ENCODE results near the gene WDR55. TPM values are rescaled to one million over a fixed set of nuclear protein-coding genes. Genes with fewer than 3 reads are reported as not detected.

Gene WDR55
- total and polyA plus RNA-seq, 2 of the 13 experiments (the other 11 are each of a cell fraction or from before 2014, with no cell fraction given): 17.7 to 18.2 TPM

DNA sequence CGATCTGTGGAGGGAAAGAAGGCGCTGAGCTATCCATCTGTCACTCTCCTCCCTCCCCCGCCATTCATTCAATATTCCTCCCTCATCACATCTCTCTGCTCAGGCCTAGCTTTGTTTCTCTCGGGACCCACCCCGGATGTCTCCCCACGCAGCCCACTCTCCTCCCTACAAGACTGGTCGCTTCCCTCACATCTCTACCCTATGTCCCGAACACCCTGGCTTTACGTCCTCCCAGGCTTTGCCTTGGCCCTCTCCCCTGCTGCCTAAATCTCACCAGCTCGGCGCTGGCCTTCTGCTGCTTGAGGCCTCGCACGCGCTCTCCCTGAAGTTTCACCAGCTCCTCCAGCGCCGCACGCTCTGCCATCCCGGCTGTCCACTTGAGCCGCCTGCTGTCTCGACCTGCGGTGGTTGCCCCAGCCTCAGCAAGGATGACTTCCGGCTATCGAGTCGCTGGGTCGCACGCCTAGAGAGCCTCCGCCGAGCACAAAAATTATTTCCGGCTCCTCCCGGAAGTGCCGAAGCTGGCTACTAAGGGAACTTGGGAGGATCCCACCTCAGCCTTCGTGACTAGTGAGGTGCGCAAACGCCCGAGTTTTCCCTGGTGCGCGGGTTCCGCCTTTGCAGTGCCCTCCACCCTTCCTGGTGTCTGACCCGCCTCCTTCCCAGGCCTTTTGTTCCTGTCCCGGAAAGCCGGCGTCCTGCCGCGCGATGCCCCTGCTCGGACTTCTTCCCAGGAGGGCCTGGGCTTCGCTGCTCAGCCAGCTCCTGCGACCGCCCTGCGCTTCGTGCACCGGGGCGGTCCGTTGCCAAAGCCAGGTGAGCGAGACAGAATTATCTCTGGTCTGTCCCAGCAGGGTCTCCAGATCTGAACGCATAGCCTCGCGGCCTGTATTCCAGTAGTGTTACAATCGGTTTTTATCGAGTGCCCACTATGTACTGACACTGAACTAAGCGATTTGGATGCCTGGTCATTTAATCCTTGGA lies 26.5 kb downstream of the WDR55 start, which contains the start of the genes HARS1 and HARS2 (continued):
- TF ChIP-seq PRDM10 (CRISPR knock-in tag; IDR thresholded peaks at IDR 0.05; ENCODE audit: low read depth) (0 out of 2 replicates have a peak, but pooled peaks have one; percentile 67), NR2C2 (CRISPR knock-in tag; IDR thresholded peaks at IDR 0.05; ENCODE audit: borderline replicate concordance) (peak; percentile 95), SOX5 (CRISPR knock-in tag; IDR thresholded peaks at IDR 0.05; ENCODE audit: borderline replicate concordance) (no peak), TEAD3 (CRISPR knock-in tag; optimal IDR thresholded peaks at IDR 0.05; ENCODE audit: borderline replicate concordance) (peak; percentile 60), ZNF124 (CRISPR knock-in tag; IDR thresholded peaks at IDR 0.05) (no peak; the same call in 1 of the 2 replicates), ZNF652 (CRISPR knock-in tag; IDR thresholded peaks at IDR 0.05; ENCODE audit: borderline replicate concordance, low read depth) (no peak), HNRNPK (IDR thresholded peaks at IDR 0.05; ENCODE audit: low read depth, low read length, poor library complexity, severe bottlenecking) (no peak), ATF7-NPFF (CRISPR knock-in tag; IDR thresholded peaks at IDR 0.05; ENCODE audit: low read depth) (no peak), ZMYM2 (CRISPR knock-in tag; IDR thresholded peaks at IDR 0.05) (0 out of 2 replicates have a peak, but pooled peaks have one; percentile 19), RAD51 (IDR thresholded peaks at IDR 0.05; ENCODE audit: borderline replicate concordance) (no peak), POLR2A (IDR thresholded peaks at IDR 0.05; ENCODE audit: insufficient read depth in 1 of 2, low read depth in 2 of 2, low read length in 2 of 2) (peak; percentile 82 to 96), PHF21A (CRISPR knock-in tag; IDR thresholded peaks at IDR 0.05) (peak; percentile 87), SIX1 (CRISPR knock-in tag; IDR thresholded peaks at IDR 0.05; ENCODE audit: borderline replicate concordance) (no peak), ZNF207 (IDR thresholded peaks at IDR 0.05; ENCODE audit: borderline replicate concordance) (no peak), MTA3 (CRISPR knock-in tag; IDR thresholded peaks at IDR 0.05) (no peak), ARNT (IDR thresholded peaks at IDR 0.05) (no peak), BRD4 (CRISPR knock-in tag; IDR thresholded peaks at IDR 0.05) (peak; percentile 83), IKZF4 (CRISPR knock-in tag; IDR thresholded peaks at IDR 0.05; ENCODE audit: borderline replicate concordance, low read depth, not compliant biosample characterization) (peak; percentile 88), NCOR1 (IDR thresholded peaks at IDR 0.05; ENCODE audit: borderline replicate concordance, low read length) (0 out of 2 replicates have a peak, but pooled peaks have one; percentile 11), POLR2AphosphoS5 (IDR thresholded peaks at IDR 0.05; ENCODE audit: low read depth, low read length) (peak; percentile 89), ZNF761 (CRISPR knock-in tag; conservative IDR thresholded peaks at IDR 0.05) (no peak), ZSCAN25 (CRISPR knock-in tag; IDR thresholded peaks at IDR 0.05) (no peak; the same call in 1 of the 2 replicates), TBL1XR1 (IDR thresholded peaks at IDR 0.05; ENCODE audit: borderline replicate concordance, low read length, partially characterized antibody) (peak; percentile 15), CBX1 (IDR thresholded peaks at IDR 0.05; ENCODE audit: low read depth) (peak; percentile 25)
- TF ChIP-seq, protein P1, sequence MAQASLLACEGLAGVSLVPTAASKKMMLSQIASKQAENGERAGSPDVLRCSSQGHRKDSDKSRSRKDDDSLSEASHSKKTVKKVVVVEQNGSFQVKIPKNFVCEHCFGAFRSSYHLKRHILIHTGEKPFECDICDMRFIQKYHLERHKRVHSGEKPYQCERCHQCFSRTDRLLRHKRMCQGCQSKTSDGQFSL (CRISPR knock-in tag; IDR thresholded peaks at IDR 0.05): no peak; the same call in 1 of the 2 replicates
- TF ChIP-seq, protein P2, sequence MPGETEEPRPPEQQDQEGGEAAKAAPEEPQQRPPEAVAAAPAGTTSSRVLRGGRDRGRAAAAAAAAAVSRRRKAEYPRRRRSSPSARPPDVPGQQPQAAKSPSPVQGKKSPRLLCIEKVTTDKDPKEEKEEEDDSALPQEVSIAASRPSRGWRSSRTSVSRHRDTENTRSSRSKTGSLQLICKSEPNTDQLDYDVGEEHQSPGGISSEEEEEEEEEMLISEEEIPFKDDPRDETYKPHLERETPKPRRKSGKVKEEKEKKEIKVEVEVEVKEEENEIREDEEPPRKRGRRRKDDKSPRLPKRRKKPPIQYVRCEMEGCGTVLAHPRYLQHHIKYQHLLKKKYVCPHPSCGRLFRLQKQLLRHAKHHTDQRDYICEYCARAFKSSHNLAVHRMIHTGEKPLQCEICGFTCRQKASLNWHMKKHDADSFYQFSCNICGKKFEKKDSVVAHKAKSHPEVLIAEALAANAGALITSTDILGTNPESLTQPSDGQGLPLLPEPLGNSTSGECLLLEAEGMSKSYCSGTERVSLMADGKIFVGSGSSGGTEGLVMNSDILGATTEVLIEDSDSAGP (CRISPR knock-in tag; IDR thresholded peaks at IDR 0.05; ENCODE audit: borderline replicate concordance): peak; percentile 90

Measured in HepG2 (cell line).